DND-41 (cell line): Measurements from ENCODE around the gene C18orf63.

Source experiments
- EZH2 ChIP-seq: IDR thresholded peaks from 3 replicates; pipeline ENCODE4 v1.6.1; 2012; ENCODE audit warnings: borderline replicate concordance, low read depth, mild to moderate bottlenecking, moderate library complexity, low read length, inconsistent platforms; ENCODE audit not compliant: severe bottlenecking
- TF ChIP-seq, protein P1 (sequence below): IDR thresholded peaks from 2 replicates; pipeline ENCODE4 v1.5.1; 2012; ENCODE audit warnings: borderline replicate concordance, low read length, moderate library complexity, mild to moderate bottlenecking; ENCODE audit not compliant: poor library complexity, severe bottlenecking; ENCODE audit errors: extremely low read depth

- TF ChIP-seq, protein P1, sequence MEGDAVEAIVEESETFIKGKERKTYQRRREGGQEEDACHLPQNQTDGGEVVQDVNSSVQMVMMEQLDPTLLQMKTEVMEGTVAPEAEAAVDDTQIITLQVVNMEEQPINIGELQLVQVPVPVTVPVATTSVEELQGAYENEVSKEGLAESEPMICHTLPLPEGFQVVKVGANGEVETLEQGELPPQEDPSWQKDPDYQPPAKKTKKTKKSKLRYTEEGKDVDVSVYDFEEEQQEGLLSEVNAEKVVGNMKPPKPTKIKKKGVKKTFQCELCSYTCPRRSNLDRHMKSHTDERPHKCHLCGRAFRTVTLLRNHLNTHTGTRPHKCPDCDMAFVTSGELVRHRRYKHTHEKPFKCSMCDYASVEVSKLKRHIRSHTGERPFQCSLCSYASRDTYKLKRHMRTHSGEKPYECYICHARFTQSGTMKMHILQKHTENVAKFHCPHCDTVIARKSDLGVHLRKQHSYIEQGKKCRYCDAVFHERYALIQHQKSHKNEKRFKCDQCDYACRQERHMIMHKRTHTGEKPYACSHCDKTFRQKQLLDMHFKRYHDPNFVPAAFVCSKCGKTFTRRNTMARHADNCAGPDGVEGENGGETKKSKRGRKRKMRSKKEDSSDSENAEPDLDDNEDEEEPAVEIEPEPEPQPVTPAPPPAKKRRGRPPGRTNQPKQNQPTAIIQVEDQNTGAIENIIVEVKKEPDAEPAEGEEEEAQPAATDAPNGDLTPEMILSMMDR = peak; percentile 60
- no peak for TF ChIP-seq EZH2
These were observed 37.6 kb downstream of the C18orf63 start for GRCh38 chr18:74353169-74353775.
